ENCODE results near the gene NTRK3.

- no peak for TF ChIP-seq CTCF (IDR thresholded peaks at IDR 0.05; ENCODE audit: poor library complexity, severe bottlenecking)
- no peak for TF ChIP-seq REST (IDR thresholded peaks at IDR 0.05; ENCODE audit: borderline replicate concordance)
Observed at GRCh38 chr15:88231909-88232644, 24.5 kb downstream of the NTRK3 start.

Measured in neural cell (in vitro differentiated cells).